Upper lobe of left lung (tissue), 6 donors: ENCODE measurements around the gene TVP23C. TPM values are rescaled to one million over a fixed set of nuclear protein-coding genes. Genes with fewer than 3 reads are reported as not detected.
"Not testable (repeated sequence)": the region's sequence is repeated elsewhere in the genome, so short reads cannot be mapped to it uniquely, and the experiment has no call there.

ENCODE experiments used
- ATAC-seq, 2 donors: fragments of 200-7000 bp; cut with Tn5 transposase; one replicate each; pipeline ENCODE4 v1.9.1; 2022; ENCODE audit warnings: mild to moderate bottlenecking in 2 of 2, moderate library complexity in 2 of 2; ENCODE audit not compliant: low FRiP score in 2 of 2
- DNase-seq, 2 donors: peaks; one replicate each; pipeline ENCODE4 v3.0.0-alpha.2; 2019 to 2020
- H3K27ac ChIP-seq, 4 donors: fragments of 200-600 bp; sonication (generic); one replicate each; pipeline ENCODE4 v1.5.1; 2016 to 2019
- H3K27me3 ChIP-seq, 4 donors: fragments of 200-600 bp; sonication (generic); one replicate each; pipeline ENCODE4 v1.5.1; 2017 to 2019
- H3K36me3 ChIP-seq, 4 donors: fragments of 200-600 bp; sonication (generic); one replicate each; pipeline ENCODE4 v1.5.1; 2016 to 2019
- H3K4me1 ChIP-seq, 4 donors: fragments of 200-600 bp; sonication (generic); one replicate each; pipeline ENCODE4 v1.5.1; 2018 to 2019
- H3K4me3 ChIP-seq, 4 donors: fragments of 200-600 bp; sonication (generic); one replicate each; pipeline ENCODE4 v1.5.1; 2017 to 2019; ENCODE audit warnings: mild to moderate bottlenecking in 2 of 4, moderate library complexity in 1 of 4
- H3K9me3 ChIP-seq, 4 donors: fragments of 200-600 bp; sonication (generic); one replicate each; pipeline ENCODE4 v1.5.1; 2018 to 2019
- CTCF ChIP-seq, 6 experiments: fragments of 450-650 bp in 4 of 6; fragments of 200-600 bp in 2 of 6; sonication (generic) in 2 of 6; IDR thresholded peaks; one replicate each; pipeline ENCODE4 v1.5.1; 2016 to 2019; ENCODE audit warnings: antibody characterized with exemption in 6 of 6
- POLR2A ChIP-seq, 4 donors: fragments of 450-650 bp; IDR thresholded peaks; one replicate each; pipeline ENCODE4 v1.5.1; 2016 to 2017; ENCODE audit warnings: antibody characterized with exemption in 4 of 4, mild to moderate bottlenecking in 2 of 4
- POLR2AphosphoS5 ChIP-seq, 2 donors: sonication (generic); formaldehyde crosslinking; IDR thresholded peaks; one replicate each; pipeline ENCODE4 v1.5.1; 2017; ENCODE audit warnings: antibody characterized with exemption in 2 of 2
- WGBS, 2 donors: methylation state at CpG; one replicate each; pipeline ENCODE4 v1.1.5; 2017 to 2018; 5-methylcytosine and 5-hydroxymethylcytosine counted together
- total RNA-seq, 6 donors: library from RNA; depleted of rRNA in 4 of 6; stranded (reverse); fragments of >200 nt in 4 of 6; gene quantifications; one replicate each; pipeline versions ENCODE4 v1.1.0 to v1.2.1, GENCODE V29; 2016 to 2021
- donor health status: DM: no; HTN: no; CAD: no; lungs with moderate emphysema.
- donor health status: DM: no; HTN: yes; CAD: no; lungs with severe emphysema.

The TVP23C gene
- 10 to 100 TPM; 15.3 to 54.0 (median 17.4) TPM for total RNA-seq

GRCh38 chr17:15563375-15563857 lies at the start of gene TVP23C:
TVP23C (minus strand) TSS chr17:15563483; CDS start chr17:15563448, 35 bp downstream.
- ATAC-seq (peak; percentile 88 to 91), DNase-seq (peak; percentile 86 to 93)

GRCh38 chr17:15592960-15593359 lies 29.7 kb upstream of the TVP23C start:
- WGBS, 2 donors = 81 to 84% methylated on average over 6 to 8 of the region's 8 CpGs
- DNase-seq, H3K27me3 ChIP-seq, H3K4me3 ChIP-seq, H3K27ac ChIP-seq, H3K36me3 ChIP-seq, ATAC-seq, H3K9me3 ChIP-seq, H3K4me1 ChIP-seq: not testable (repeated sequence)

More at GRCh38 chr17:15563375-15563857, at the start of gene TVP23C:
- 0% methylated on average over 1 of the region's 46 CpGs; no CpG with 5 or more reads in 1 of the 2 donors for whole genome bisulfite sequencing, 2 donors
- H3K27ac ChIP-seq = peak within 1 kb of the TSS; percentile 74 to 88 (median 82)
- H3K36me3 ChIP-seq, H3K4me1 ChIP-seq, H3K9me3 ChIP-seq, H3K27me3 ChIP-seq: not testable (repeated sequence)
- TF ChIP-seq POLR2AphosphoS5 (IDR thresholded peaks at IDR 0.05) = peak; percentile 46 to 87
- TF ChIP-seq CTCF (IDR thresholded peaks at IDR 0.05) = peak in 1 of 6 experiments; percentile 6
- TF ChIP-seq POLR2A (IDR thresholded peaks at IDR 0.05) = peak in 2 of 4 donors; percentile 24 to 66
- peak within 1 kb of the TSS; percentile 80 to 88 (median 80) for H3K4me3 ChIP-seq

- H3K4me3 ChIP-seq, H3K27me3 ChIP-seq, H3K9me3 ChIP-seq, DNase-seq, H3K4me1 ChIP-seq, ATAC-seq, H3K27ac ChIP-seq, H3K36me3 ChIP-seq: not testable (repeated sequence)
- WGBS, 2 donors = 37 to 56% methylated on average over 5 of the region's 5 CpGs
These were observed 28.7 kb upstream of the TVP23C start for GRCh38 chr17:15591986-15592385.

GRCh38 chr17:15590844-15591243 lies 27.6 kb upstream of the TVP23C start:
- not testable (repeated sequence) for H3K36me3 ChIP-seq, H3K4me3 ChIP-seq, H3K4me1 ChIP-seq, DNase-seq, H3K27ac ChIP-seq, H3K9me3 ChIP-seq, H3K27me3 ChIP-seq
- ATAC-seq = peak in 1 of 2 donors; percentile 23
- WGBS, 2 donors = 57 to 75% methylated on average over 1 of the region's 1 CpG

- H3K4me3 ChIP-seq, DNase-seq, H3K36me3 ChIP-seq, H3K27ac ChIP-seq, H3K4me1 ChIP-seq, ATAC-seq, H3K27me3 ChIP-seq, H3K9me3 ChIP-seq: not testable (repeated sequence)
- whole genome bisulfite sequencing, 2 donors = 59 to 62% methylated on average over 8 to 13 of the region's 17 CpGs
These were observed 26.6 kb upstream of the TVP23C start for GRCh38 chr17:15589544-15590536.

GRCh38 chr17:15588017-15588416 lies 24.7 kb upstream of the TVP23C start:
- H3K4me1 ChIP-seq, H3K27ac ChIP-seq, H3K4me3 ChIP-seq, H3K27me3 ChIP-seq, H3K36me3 ChIP-seq, ATAC-seq, H3K9me3 ChIP-seq, DNase-seq: not testable (repeated sequence)
- 89 to 92% methylated on average over 8 of the region's 8 CpGs for WGBS, 2 donors

GRCh38 chr17:15583313-15583712 lies 20.0 kb upstream of the TVP23C start:
- ATAC-seq, DNase-seq, H3K36me3 ChIP-seq, H3K27ac ChIP-seq, H3K27me3 ChIP-seq, H3K9me3 ChIP-seq, H3K4me1 ChIP-seq, H3K4me3 ChIP-seq: not testable (repeated sequence)
- WGBS, 2 donors = 73 to 86% methylated on average over 1 to 2 of the region's 5 CpGs

- not testable (repeated sequence) for H3K4me3 ChIP-seq, DNase-seq, H3K27ac ChIP-seq, H3K27me3 ChIP-seq, ATAC-seq, H3K4me1 ChIP-seq, H3K9me3 ChIP-seq, H3K36me3 ChIP-seq
- whole genome bisulfite sequencing, 2 donors = 91% methylated on average over 3 of the region's 4 CpGs; no CpG with 5 or more reads in 1 of the 2 donors
These were observed 18.2 kb upstream of the TVP23C start for GRCh38 chr17:15581462-15581861.

GRCh38 chr17:15576848-15577247 lies 13.6 kb upstream of the TVP23C start:
- not testable (repeated sequence) for H3K27ac ChIP-seq, DNase-seq, H3K27me3 ChIP-seq, H3K4me1 ChIP-seq, H3K4me3 ChIP-seq, H3K36me3 ChIP-seq, ATAC-seq, H3K9me3 ChIP-seq
- no CpG with 5 or more reads among the region's 1 CpG for WGBS, 2 donors

GRCh38 chr17:15574660-15575059 lies 11.4 kb upstream of the TVP23C start:
- H3K27ac ChIP-seq, H3K4me1 ChIP-seq, H3K4me3 ChIP-seq, H3K9me3 ChIP-seq, DNase-seq, H3K36me3 ChIP-seq, H3K27me3 ChIP-seq: not testable (repeated sequence)
- peak in 1 of 2 donors; percentile 51 for ATAC-seq
- 100% methylated on average over 1 of the region's 5 CpGs; no CpG with 5 or more reads in 1 of the 2 donors for WGBS, 2 donors

- 34 to 56% methylated on average over 4 of the region's 4 CpGs for WGBS, 2 donors
- DNase-seq = peak in 1 of 2 donors; percentile 23
- not testable (repeated sequence) for H3K9me3 ChIP-seq, H3K27ac ChIP-seq, H3K27me3 ChIP-seq, ATAC-seq, H3K4me3 ChIP-seq, H3K36me3 ChIP-seq, H3K4me1 ChIP-seq
These were observed 10.6 kb upstream of the TVP23C start for GRCh38 chr17:15573870-15574269.
